NCI-H345 treated with DMSO at 0.1 percent for 48 hours (cell line): ENCODE results near the gene MYBBP1A.

ENCODE experiments used
- DNase-seq: peaks from one replicate; lab custom pipeline; 2025; ENCODE audit not compliant: unreplicated experiment; lab: John Stamatoyannopoulos, UW

The MYBBP1A gene

DNA sequence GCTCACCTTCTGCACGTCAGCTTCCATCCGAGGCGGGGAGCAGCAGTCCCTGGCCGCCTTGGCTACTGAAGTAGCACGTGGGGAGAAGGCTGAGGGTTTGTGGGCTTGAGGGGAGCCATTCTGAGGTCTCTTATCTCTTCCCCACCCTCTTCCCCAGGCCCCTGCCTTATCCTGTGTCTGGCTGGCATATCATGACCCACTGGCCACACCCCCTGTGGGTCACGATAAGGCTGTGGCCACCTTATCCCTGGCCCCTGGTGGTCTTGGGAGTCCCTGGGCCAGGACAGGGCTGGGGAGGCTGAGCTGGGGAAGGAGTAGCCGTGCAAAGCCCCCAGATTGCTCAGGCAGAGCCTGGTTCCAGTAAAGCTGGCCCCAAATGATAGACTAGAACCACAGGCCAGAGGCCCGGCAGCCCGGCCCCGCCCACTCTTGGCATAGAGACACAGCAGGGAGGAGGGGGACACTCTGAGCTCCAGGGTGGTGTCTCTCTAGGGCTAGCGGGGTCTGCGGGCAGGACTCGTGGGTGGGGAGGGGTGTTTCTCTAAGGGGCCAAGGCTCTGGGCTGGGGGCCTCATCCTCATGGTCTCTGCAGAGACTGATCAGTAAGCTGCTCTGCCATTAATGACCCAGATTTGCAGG is 48.9 kb downstream of the MYBBP1A start:
- DNase-seq: no peak

DNA sequence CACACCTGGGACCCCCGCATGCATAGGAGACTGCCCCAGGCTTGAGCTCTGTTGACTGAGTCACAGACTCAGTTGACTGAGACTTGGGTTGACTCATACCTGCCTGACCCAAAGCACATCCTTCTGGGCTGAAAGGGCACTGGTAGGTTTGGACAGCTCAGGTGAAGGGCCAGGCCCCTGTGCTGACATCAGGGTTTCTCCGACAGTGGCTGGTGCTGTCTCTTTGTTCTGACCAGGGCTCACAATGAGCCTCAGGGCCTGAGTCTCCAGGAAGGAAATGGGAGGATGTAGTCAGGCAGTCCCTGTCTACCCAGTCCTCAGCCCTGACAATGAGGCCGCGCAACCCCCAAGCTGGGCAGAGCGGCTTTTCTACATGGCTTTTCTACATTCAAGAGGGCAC is 50.0 kb downstream of the MYBBP1A start:
- no peak for DNase-seq

DNA sequence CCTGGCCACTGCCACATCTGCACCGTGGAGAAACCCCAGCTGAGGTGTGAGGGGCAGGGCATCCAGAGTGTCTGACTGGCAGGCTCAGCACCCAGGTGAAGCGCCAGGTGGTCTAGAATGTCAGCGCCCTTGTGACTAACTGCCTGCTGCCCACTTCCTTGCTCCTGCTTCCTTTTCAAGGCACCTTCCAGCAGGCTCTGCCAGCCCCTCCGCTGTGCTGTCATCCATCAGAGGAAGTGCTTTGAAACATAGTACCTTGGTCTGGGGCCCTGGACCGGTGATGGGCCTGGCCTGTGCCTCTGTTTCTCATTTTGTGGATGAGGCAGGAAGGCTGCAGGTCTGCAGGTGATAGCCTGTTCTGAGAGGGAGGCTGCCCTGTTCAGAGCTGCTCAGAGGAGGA is 51.0 kb downstream of the MYBBP1A start:
- no peak for DNase-seq

DNA sequence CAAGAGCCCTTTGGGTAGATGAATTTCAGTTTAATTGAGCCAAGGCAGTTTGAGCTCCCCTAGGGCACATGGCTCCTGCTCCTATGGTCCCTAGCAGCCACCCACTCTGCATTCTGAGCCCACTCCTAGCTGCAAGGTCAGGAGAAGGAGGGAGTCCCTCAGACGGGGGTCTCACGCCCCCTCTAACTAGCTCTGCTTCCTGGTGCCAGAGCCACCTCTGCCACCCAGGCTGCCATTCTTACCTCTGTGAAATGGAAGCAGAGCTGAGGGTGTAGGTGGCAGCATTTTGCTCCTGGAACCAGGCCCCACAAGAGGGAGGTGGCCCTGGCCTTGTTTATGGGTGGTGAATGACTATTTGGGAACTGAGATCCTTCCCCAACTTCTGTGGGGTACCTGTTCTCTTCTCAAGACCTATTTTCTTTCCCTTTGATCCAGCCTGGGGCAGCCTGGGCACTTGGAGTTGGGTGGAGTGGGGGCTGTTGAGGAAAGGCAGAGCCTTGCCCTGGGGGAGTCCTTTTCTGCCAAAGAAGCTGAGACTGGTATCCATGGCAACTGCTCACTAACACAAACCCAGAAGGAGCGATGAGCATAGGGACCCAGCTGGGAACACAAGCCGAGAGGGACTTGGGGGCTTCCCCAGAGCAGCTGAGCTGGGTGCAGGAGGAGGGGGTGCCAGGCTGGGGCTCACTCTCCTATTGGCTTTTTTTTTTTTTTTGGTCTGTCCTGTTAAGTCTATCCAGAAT is 51.7 kb downstream of the MYBBP1A start:
- DNase-seq: no peak

DNA sequence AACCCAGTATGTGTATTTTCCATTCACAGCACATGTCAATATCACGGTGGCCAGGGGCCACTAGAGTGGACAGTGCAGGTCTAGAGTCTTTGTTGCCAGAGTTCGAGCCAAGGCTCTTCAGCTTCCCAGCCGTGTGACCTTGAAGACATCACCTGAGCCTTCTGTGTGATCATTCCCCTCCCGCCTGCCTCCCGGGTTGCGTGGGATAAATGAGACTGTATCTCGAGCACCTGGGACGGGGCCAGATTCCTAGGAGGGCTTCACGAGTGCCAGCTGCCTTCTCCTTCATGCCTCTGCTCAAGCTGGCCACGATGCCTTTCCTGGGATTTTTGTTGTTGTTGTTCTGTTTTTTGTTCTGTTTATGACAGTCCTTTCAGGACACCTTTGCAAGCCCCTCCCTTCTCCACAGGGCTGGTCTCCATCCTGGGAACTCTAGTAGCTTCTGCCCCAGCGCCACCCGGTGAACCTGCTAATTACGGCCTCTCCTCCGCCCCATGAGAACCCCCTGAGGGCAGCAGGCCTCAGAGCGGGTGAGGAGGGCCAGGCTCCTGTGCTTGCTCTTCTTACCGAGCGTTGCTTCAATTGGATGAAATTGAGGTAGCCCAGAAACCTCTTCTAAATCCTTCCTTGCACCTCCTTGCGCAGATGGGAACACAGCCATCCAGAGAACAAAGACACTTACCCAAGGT is 52.6 kb downstream of the MYBBP1A start:
- DNase-seq: no peak

DNA sequence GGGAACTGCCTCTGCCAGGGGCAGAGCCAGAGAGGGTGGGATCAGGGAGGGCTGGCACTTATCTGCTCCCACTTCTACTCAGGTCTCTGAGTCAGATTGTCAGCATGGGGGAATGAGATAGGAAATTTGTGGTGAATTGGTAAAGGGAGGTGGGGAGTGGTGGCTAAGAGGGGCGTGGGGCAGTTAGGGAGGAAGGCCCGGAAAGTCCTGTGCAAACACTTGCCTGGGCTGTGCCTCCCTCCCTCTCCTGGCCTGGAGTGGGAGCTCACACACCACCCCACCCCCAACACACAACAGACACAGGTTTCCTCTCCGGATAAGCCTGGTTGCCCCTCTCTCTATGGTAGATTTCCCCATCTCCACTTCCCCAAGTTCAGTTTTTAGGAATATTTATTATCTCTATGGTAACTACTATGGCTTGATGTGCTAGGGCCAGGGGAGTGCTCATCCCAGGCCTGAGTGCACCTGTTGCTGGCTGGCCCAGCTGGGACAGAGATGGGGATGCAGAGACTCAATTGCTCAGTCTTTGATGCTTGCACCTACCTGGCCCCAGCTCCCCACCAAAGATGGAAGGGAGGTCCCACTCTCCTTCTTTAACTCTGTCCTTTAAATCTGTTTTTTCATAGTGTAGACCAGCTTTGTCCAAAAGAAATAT is 53.8 kb downstream of the MYBBP1A start:
- no peak for DNase-seq

DNA sequence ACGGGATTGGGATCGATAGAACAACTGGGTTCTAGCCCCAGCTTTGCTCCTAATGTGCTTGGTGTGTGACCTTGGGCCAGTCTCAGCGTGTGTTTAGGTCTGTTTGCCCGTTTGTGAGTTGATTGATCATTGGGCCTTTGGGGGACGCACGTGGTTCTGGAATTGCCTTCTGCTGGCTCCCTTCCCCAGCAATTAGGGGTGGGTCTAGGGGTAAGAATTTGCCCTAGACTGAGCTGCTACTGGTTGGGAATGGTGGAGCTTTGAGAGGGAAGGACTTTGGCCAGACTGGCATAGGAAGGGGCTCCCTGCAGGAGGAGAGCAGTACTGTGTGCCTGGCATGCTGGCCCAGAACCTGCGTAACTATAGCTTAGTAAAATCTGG is 55.0 kb downstream of the MYBBP1A start:
- no peak for DNase-seq

DNA sequence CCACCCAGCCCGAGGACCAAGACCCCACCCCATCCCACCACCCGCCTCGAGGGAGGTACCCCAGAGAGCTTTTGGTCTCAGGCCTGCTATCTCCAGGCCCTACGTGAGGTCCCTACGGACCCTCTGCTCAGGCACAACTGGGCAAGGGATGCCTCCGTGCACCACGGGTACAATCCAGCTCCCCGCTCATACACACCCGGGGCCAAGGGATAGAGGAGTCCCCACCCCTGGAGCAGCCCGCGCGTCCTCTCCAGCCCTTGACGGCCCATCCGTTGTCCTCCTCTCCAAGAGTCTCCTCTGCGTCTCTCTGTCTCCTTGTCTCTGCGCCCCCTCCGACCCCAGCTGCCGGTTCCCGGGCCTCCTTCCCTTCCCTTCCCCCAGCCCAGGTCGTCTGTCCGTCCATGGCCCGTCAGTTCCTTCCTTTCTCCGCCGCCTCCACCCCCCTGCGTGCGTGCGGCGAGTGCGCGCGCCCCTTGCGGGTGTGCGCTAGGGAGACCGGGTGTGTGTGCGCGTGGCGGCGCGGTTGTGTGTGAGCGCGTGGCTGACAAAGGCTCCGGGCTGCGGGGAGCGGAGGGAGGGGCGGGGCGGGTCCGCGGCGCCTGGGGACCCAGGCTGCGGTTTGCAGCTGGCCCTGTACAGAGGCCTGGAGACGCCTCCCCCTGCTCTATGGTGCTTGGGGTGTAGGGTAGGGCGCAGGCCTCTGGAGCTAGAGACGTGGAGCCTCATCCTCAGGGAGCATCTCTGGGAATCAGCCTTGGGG is 55.6 kb downstream of the MYBBP1A start:
- no peak for DNase-seq

DNA sequence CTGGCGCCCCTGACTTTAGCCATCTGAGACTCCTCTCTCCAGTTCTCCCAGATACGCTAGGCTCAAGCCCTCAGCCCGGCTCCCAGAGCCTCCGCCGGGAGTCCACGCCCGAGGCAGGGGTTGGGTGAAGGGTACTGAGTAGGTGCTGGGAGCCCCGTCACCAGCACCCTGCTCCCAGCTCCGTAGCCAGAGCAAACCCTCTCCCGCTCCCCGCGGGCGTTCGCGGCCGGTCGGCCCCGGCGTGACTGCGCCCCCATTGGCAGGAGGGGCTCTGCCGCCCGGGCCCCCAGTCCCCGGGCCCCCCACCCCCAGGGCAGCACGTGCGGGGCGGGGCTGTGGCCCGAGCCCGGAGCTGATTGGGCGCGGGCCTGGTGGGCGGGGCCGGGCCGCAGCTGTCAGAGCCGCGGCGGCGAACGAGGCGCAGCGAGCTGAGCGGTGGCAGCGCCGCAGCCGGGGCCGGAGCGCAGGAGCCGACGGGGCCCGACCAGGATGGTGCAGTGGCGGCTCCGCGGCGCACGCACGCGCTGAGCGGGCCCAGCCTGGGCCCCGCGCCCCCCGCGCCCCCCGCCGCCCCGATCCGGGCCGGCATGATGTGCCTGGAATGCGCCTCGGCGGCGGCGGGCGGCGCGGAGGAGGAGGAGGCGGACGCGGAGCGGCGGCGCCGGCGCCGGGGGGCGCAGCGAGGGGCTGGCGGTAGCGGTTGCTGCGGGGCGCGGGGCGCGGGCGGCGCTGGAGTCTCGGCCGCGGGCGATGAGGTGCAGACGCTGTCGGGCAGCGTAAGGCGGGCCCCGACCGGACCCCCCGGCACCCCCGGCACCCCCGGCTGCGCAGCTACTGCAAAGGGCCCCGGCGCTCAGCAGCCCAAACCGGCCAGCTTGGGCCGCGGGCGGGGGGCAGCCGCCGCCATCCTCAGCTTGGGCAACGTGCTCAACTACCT is 56.5 kb downstream of the MYBBP1A start, which contains the start of gene SPNS2:
SPNS2 (plus strand) TSS at position 421 of the 937 bp plus-strand sequence; CDS start at position 588, 167 bp downstream.
- peak; percentile 12 for DNase-seq

DNA sequence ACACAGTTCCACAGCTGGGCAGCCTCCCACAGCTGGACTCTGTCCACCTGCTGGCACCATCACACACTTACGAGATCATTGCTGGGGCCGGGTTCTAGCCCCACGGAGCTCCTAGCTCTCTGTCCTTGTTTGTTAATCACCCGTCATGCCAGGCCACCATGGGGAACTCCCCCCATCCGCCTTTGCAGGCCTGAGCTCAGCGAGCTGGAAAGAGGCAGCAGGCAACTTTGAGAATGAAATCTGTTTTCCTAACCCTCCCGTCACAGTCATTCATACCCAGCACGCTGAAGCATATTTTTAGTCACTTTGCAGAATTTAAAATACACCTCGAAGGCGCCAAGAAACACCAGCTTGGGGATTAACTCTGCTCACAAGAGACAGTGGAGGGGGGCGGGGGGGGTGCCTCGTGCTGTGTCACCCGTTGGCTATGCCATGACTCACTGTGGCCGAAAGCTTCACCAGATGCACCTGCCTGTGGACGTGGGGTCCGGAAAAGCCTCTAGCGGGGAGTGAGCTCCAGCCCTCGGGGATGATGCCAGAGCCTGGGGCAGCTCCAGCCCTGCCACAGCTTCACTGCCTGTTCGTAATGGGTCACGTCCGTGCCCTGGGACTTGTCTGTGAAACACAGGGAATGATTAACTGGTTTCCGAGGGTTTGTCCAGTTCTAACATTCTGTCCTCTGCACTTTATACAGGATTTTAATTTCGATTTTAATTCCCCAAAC is 57.9 kb downstream of the MYBBP1A start:
- no peak for DNase-seq

DNA sequence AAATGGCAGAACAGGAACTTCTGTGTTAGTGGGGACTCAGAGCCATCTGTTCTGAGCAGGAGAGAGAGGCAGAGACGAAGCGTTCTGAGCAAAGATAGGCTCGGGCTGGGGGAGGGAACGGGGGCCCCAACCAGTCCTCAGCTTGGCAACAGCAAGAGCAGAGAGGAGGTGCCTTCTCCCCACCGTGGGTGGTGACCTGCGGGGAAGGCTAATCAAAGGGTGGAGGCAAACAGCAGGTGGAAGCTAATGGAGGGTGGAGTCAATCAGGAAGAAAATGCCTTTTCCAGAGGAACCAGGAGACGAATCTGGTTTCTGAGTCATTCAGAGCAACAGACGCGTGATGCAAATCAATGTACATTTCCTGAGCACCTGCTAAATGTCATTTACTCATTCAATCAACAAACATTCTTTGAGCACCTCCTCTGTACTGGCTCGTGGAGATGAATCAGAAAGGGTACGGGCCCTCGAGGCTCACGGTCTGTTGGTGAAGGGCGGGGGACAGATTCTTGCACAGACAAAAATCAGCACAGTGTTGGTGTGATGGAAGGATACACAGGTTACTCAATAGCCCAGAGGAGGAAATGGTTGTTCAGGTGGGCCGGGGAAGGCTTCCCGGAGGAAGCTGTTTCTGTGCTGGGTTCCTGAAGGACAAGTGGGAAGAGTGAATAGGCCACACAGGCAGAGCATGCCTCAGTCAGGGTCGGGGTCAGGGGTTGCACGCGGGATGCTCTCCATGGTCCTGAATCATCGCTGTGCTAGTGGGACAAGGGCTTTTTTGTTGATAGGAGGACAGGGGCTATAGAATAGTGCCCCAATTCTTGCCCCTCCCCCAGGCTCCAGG is 62.2 kb downstream of the MYBBP1A start:
- DNase-seq: no peak

DNA sequence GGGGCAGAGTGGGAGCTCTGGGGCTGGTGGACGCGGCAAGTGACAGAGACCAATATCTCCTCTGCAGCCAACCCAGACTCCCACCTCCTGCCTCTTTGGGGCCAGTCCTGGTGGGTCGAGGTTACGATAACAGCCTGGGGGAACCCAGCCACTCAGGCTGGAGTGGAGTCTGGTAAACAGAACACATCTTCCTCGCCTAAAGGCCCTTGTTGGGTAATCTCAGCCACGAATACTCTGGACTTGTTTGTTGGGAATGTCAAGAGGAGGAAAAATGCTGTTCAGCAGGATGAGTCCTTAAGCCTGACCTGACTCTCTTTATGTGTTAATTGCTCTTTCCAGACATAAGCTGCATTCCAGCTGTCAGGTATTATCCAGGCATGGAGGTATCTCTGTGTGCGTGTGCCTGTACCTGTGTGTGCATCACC is 64.5 kb downstream of the MYBBP1A start:
- DNase-seq: no peak

DNA sequence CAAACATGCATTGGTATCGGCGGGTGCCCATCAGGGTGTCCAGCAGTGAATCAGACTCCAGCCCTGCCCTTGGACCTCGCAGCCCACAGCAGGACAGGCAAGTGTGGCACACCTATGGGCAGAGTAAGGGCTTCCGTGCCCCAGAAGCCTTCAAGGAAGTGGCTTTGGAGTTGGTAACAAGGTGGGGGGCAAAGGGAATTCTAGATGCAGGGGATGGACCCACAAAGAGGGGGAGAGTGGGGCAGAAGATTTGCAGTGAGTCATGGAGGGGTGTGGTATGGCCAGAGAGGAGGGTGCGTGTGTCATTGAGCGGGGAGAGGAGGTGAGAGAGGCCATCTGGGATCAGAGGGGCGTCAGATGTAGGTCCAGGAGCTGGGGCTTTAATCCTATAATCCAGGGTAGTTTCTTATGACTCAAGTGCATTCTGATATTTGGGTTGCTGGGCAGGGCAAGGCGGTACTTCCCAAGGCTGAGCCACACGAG is 65.0 kb downstream of the MYBBP1A start:
- no peak for DNase-seq

DNA sequence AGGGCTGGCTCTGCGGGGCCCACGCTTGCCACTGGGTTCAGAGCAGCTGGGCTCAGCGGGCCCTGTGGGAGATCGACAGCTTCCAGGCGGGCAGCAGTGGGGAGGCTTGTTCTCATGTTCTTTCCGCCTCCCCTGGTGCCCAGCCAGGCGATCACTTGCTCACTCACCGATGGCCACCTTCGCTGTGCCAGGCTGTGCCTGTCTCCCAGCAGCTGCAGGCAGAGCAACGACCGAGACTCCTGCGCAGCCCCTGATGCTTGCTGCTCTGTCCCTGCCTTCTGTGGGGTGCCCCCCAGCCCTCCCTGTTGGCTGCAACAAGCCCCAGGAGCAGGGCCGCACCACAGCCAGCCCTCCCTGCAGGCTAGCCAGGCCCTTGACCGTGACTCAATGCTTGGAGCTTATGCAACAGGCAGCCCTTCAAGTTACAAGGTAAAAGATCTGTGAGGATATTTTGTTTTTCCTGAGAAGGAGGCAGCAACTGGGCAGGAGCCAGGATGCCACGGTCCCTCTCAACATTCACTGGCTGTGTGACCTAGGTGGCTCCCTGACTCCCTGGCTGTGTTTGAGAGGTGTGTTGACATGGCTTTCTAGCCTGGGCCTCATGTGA is 66.1 kb downstream of the MYBBP1A start:
- DNase-seq: no peak
